Spleen (tissue), 11 donors: Measurements from ENCODE around the gene MROH7. TPM values are rescaled to one million over a fixed set of nuclear protein-coding genes. Genes with fewer than 3 reads are reported as not detected.

Experiments
- DNase-seq: peaks from one replicate; pipeline ENCODE4 v3.0.0-alpha.2; 2020
- H3K27ac ChIP-seq, 8 donors: fragments of 200-600 bp; sonication (generic) in 7 of 8; 1 replicate in 4 of 8; 2 replicates in 4 of 8; pipeline versions ENCODE4 v1.5.0 to v1.8.0; 2016 to 2021; ENCODE audit warnings: inconsistent platforms in 4 of 8, mild to moderate bottlenecking in 4 of 8, moderate library complexity in 1 of 8
- H3K27me3 ChIP-seq, 7 donors: fragments of 200-600 bp; sonication (generic) in 6 of 7; replicated peaks in 1 of 7; 1 replicate in 4 of 7; 2 replicates in 3 of 7; pipeline versions ENCODE4 v1.5.0 to v1.8.0; 2016 to 2021; ENCODE audit warnings: inconsistent platforms in 3 of 7, mild to moderate bottlenecking in 1 of 7
- H3K36me3 ChIP-seq, 6 donors: fragments of 200-600 bp; sonication (generic) in 5 of 6; 1 replicate in 4 of 6; 2 replicates in 2 of 6; pipeline versions ENCODE4 v1.5.0 to v1.8.0; 2016 to 2021; ENCODE audit warnings: inconsistent platforms in 2 of 6
- H3K4me1 ChIP-seq, 6 donors: fragments of 200-600 bp; sonication (generic) in 5 of 6; 1 replicate in 3 of 6; 2 replicates in 3 of 6; pipeline versions ENCODE4 v1.5.0 to v1.8.0; 2016 to 2021; ENCODE audit warnings: inconsistent platforms in 3 of 6
- H3K4me3 ChIP-seq, 8 donors: fragments of 200-600 bp; sonication (generic) in 7 of 8; 1 replicate in 4 of 8; 2 replicates in 4 of 8; pipeline versions ENCODE4 v1.5.0 to v1.8.0; 2016 to 2021; ENCODE audit warnings: inconsistent platforms in 4 of 8, mild to moderate bottlenecking in 4 of 8, moderate library complexity in 2 of 8
- H3K9me3 ChIP-seq, 8 donors: fragments of 200-600 bp; sonication (generic) in 7 of 8; 1 replicate in 4 of 8; 2 replicates in 4 of 8; pipeline versions ENCODE4 v1.5.0 to v1.8.0; 2016 to 2021; ENCODE audit warnings: inconsistent platforms in 4 of 8
- POLR2A ChIP-seq, 3 donors: fragments of 450-650 bp; IDR thresholded peaks; one replicate each; pipeline ENCODE4 v1.5.1; 2017; ENCODE audit warnings: antibody characterized with exemption in 3 of 3, mild to moderate bottlenecking in 1 of 3
- POLR2AphosphoS5 ChIP-seq, 3 donors: sonication (generic); formaldehyde crosslinking; IDR thresholded peaks; one replicate each; pipeline ENCODE4 v1.5.1; 2017; ENCODE audit warnings: antibody characterized with exemption in 3 of 3
- WGBS, 5 donors: extraction: QIAGEN DNeasy Blood & Tissue Kit in 3 of 5; methylation state at CpG; one replicate each; pipeline versions ENCODE4 v1.1.5 to v1.1.7; 2013 to 2018; 5-methylcytosine and 5-hydroxymethylcytosine counted together
- intact Hi-C: fragments of 100-400 bp; cut with DNase I; formaldehyde crosslinking; loops from one replicate; pipeline ENCODE4 v1.15.0; 2023; ENCODE audit warnings: low total_unique reads
- polyA plus RNA-seq, 3 donors: library from polyadenylated mRNA; stranded (reverse); fragments of 200-250 nt; gene quantifications; one replicate each; pipeline ENCODE4 v1.2.1, GENCODE V29; 2013
- total RNA-seq, 7 donors: library from RNA; depleted of rRNA in 3 of 7; stranded (reverse); fragments of >200 nt in 3 of 7; fragmentation: NEBNext Ultra II Directional in 4 of 7; extraction: Animal tissue kit (Norgen Biotek cat#: 25700) in 4 of 7; gene quantifications; one replicate each; pipeline versions ENCODE4 v1.1.0 to v1.2.1, GENCODE V29; 2016 to 2021
- TF ChIP-seq, protein P1 (sequence below), 11 experiments: fragments of 200-600 bp in 7 of 11; fragments of 450-650 bp in 4 of 11; sonication (generic) in 4 of 11; IDR thresholded peaks in 8 of 11; conservative IDR thresholded peaks in 3 of 11; 1 replicate in 7 of 11; 2 replicates in 4 of 11; pipeline versions ENCODE4 v1.4.0 to v1.8.0; 2016 to 2021; ENCODE audit warnings: antibody characterized with exemption in 11 of 11, inconsistent platforms in 4 of 11, mild to moderate bottlenecking in 1 of 11
- donor health status: healthy with polysubstance abuse.
- donor health status: DM: no; HTN: no; CAD: no; lungs with moderate emphysema.
- donor health status: DM: no; HTN: no; CAD: no.
- donor health status: Bipolar disorder and iron deficiency.
- donor health status: healthy.
- donor health status: DM: no; HTN: no; CAD: no.
- donor health status: DM: yes; HTN: yes; CAD: no.

MROH7 gene
- total and polyA plus RNA-seq, 10 donors: 0.36 to 3.6 (median 1.4) TPM

DNA sequence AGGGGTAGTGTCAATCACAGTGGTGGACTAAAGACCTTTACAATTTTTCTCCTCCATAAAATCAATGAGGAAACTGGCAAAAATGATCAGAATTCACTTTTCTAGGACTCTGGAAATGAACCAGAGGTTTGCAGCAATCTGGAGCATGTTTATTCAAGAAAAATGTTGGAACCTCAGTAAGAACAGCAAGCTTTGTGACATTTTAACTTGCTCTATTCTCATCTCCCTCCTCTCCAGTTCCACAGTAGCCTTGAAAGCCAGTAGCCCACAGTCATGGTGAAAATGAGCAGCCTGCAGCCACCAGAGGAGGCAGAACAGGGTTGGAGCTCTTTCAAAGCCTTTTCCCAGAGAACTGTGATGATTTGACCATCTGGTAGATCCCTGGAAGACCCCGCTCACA lies 83.2 kb downstream of the MROH7 start:
- Histone ChIP-seq H3K27ac (no peak overlapping the region), H3K36me3 (peaks cover 4 to 100% (median 82%) of the 10 kb centered on the region in 6 donors), H3K4me1 (no peaks in the 10 kb centered on the region), H3K9me3 (peaks cover 0 to 16% (median 12%) of the 10 kb centered on the region in 8 donors), H3K27me3 (no peaks in the 10 kb centered on the region), H3K4me3 (no peak overlapping the region)
- TF ChIP-seq POLR2A (IDR thresholded peaks at IDR 0.05) (no peak), POLR2AphosphoS5 (IDR thresholded peaks at IDR 0.05) (no peak)
- TF ChIP-seq, protein P1, sequence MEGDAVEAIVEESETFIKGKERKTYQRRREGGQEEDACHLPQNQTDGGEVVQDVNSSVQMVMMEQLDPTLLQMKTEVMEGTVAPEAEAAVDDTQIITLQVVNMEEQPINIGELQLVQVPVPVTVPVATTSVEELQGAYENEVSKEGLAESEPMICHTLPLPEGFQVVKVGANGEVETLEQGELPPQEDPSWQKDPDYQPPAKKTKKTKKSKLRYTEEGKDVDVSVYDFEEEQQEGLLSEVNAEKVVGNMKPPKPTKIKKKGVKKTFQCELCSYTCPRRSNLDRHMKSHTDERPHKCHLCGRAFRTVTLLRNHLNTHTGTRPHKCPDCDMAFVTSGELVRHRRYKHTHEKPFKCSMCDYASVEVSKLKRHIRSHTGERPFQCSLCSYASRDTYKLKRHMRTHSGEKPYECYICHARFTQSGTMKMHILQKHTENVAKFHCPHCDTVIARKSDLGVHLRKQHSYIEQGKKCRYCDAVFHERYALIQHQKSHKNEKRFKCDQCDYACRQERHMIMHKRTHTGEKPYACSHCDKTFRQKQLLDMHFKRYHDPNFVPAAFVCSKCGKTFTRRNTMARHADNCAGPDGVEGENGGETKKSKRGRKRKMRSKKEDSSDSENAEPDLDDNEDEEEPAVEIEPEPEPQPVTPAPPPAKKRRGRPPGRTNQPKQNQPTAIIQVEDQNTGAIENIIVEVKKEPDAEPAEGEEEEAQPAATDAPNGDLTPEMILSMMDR (IDR thresholded peaks at IDR 0.05 in 8 of 11, conservative IDR thresholded peaks at IDR 0.05 in 3 of 11): no peak
- intact Hi-C loops: no loop called here
- DNase-seq: no peak
- 94 to 100% (median 100%) methylated on average over 1 of the region's 1 CpG for WGBS, 5 donors

DNA sequence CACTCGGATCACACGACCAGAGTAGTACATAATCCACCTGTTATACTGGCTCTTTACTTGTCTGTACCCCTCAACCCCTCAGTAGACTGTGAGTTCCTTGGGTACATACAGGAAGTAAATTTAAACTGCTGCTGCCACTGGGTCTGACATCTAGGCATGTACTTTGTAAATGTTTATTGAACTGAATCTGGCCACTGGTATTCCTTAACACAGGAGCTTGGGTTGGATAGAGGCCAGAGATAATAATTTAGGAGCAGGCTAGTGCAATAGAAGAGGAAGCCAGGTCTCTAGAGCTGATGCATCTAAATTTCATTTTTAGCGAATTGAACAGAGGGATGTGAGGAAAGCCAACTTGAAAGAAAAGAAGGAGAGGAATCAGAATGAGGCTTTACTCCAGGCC lies 86.4 kb downstream of the MROH7 start:
- Histone ChIP-seq H3K36me3 (peaks cover 4 to 100% (median 86%) of the 10 kb centered on the region in 6 donors), H3K4me1 (no peaks in the 10 kb centered on the region), H3K4me3 (no peak overlapping the region), H3K27me3 (no peaks in the 10 kb centered on the region), H3K27ac (no peak overlapping the region), H3K9me3 (peaks cover 0 to 16% (median 12%) of the 10 kb centered on the region in 8 donors)
- 87 to 97% (median 94%) methylated on average over 3 of the region's 3 CpGs for WGBS, 5 donors
- TF ChIP-seq, protein P1 (IDR thresholded peaks at IDR 0.05 in 8 of 11, conservative IDR thresholded peaks at IDR 0.05 in 3 of 11): no peak
- TF ChIP-seq POLR2AphosphoS5 (IDR thresholded peaks at IDR 0.05) (no peak), POLR2A (IDR thresholded peaks at IDR 0.05) (no peak)
- intact Hi-C loops: no loop called here
- no peak for DNase-seq

DNA sequence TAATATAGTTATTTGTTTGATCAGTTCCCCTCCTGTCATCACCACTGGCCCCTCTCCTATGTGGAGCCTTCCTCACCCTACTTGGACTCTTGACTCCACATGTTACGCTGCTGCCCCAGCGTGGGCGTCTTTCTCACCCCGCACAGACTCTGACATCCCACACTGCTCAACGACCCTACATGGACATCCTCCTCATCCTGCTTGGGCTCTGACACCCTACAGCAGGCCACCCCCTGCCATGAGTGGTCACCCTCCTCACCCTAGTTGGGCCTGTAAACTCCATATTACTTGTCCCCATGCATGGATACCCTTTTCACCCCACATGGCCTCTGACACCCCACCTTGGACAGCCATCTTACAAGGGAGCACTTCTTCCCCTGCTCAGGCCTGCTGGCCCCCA lies 95.1 kb downstream of the MROH7 start:
- DNase-seq: no peak
- H3K4me1 ChIP-seq: no peaks in the 10 kb centered on the region
- 92 to 98% (median 95%) methylated on average over 5 of the region's 5 CpGs for WGBS, 5 donors
- H3K27me3 ChIP-seq: no peaks in the 10 kb centered on the region
- H3K27ac ChIP-seq: no peak overlapping the region
- no peak overlapping the region for H3K4me3 ChIP-seq
- peaks cover 3 to 100% (median 93%) of the 10 kb centered on the region in 6 donors for H3K36me3 ChIP-seq
- H3K9me3 ChIP-seq: no peaks in the 10 kb centered on the region
- TF ChIP-seq, protein P1 (IDR thresholded peaks at IDR 0.05 in 8 of 11, conservative IDR thresholded peaks at IDR 0.05 in 3 of 11): no peak
- TF ChIP-seq POLR2A (IDR thresholded peaks at IDR 0.05): no peak
- no peak for TF ChIP-seq POLR2AphosphoS5 (IDR thresholded peaks at IDR 0.05)
- intact Hi-C loops: no loop called here

DNA sequence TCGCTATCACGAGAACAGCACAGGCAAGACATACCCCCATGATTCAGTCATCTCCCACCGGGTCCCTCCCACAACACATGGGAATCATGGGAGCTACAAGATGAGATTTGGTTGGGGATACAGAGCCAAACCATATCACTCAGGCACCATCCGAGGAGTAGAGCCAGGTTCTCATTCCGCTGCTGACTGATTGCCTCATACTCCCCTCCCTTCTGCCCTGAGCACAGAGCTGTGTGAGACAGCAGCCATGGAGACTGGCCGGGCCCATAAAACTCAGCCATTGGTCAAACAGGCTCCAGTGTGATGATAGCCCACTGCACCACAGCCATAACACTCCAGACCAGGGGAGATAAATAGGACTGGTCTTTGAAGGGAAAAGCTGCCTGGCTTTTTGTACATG lies 96.7 kb downstream of the MROH7 start:
- Histone ChIP-seq H3K27ac (no peak overlapping the region), H3K36me3 (peaks cover 3 to 100% (median 93%) of the 10 kb centered on the region in 6 donors)

More for the DNA sequence above, 96.7 kb downstream of the MROH7 start:
- no peak overlapping the region for H3K4me3 ChIP-seq
- TF ChIP-seq, protein P1 (IDR thresholded peaks at IDR 0.05 in 8 of 11, conservative IDR thresholded peaks at IDR 0.05 in 3 of 11): no peak
- TF ChIP-seq POLR2A (IDR thresholded peaks at IDR 0.05) (no peak), POLR2AphosphoS5 (IDR thresholded peaks at IDR 0.05) (no peak)
- WGBS, 5 donors: 95 to 97% (median 96%) methylated on average over 6 of the region's 6 CpGs
- H3K27me3 ChIP-seq: no peaks in the 10 kb centered on the region
- intact Hi-C loops: no loop called here
- no peak for DNase-seq
- no peaks in the 10 kb centered on the region for H3K9me3 ChIP-seq
- no peaks in the 10 kb centered on the region for H3K4me1 ChIP-seq
